ENCODE data around the gene HOXD10.

The HOXD10 gene

GRCh38 chr2:176149939-176150583 is 33.5 kb downstream of the HOXD10 start:
- DNase-seq: no peak

- no peak for DNase-seq
Observed at GRCh38 chr2:176150584-176151441, 34.2 kb downstream of the HOXD10 start.

GRCh38 chr2:176151442-176152287 is 35.1 kb downstream of the HOXD10 start, which contains the start of gene HOXD4:
TSS of gene HOXD4 (plus strand) at chr2:176151550. CDS start at chr2:176151634, 84 bp downstream.
- DNase-seq: no peak

GRCh38 chr2:176152350-176153181 is 36.0 kb downstream of the HOXD10 start:
- no peak for DNase-seq

GRCh38 chr2:176154576-176155252 is 38.1 kb downstream of the HOXD10 start:
- no peak for DNase-seq

GRCh38 chr2:176155356-176156044 is 38.9 kb downstream of the HOXD10 start:
- DNase-seq: no peak

GRCh38 chr2:176156301-176156806 is 39.8 kb downstream of the HOXD10 start:
- DNase-seq: no peak

GRCh38 chr2:176156807-176157498 is 40.4 kb downstream of the HOXD10 start, which contains the start of gene HOXD3:
TSS of gene HOXD3 (plus strand) at chr2:176157307. CDS start at chr2:176169115, 11,808 bp downstream.
- DNase-seq: no peak

GRCh38 chr2:176157499-176158185 is 41.1 kb downstream of the HOXD10 start:
- DNase-seq: no peak

GRCh38 chr2:176158186-176158591 is 41.6 kb downstream of the HOXD10 start:
- DNase-seq: no peak

GRCh38 chr2:176158855-176159662 is 42.5 kb downstream of the HOXD10 start:
- DNase-seq: no peak

- no peak for DNase-seq
Observed at GRCh38 chr2:176159663-176160250, 43.2 kb downstream of the HOXD10 start.

GRCh38 chr2:176160251-176160985 is 43.8 kb downstream of the HOXD10 start:
- no peak for DNase-seq

GRCh38 chr2:176160986-176161824 is 44.6 kb downstream of the HOXD10 start:
- DNase-seq: no peak

Data from hypothalamus (tissue), 51 donors.